ENCODE results near the gene MRGPRX4.
"Not testable (repeated sequence)": the region's sequence is repeated elsewhere in the genome, so short reads cannot be mapped to it uniquely, and the experiment has no call there.

- not testable (repeated sequence) for TF ChIP-seq POLR2A, CTCF (IDR thresholded peaks at IDR 0.05)
These were observed 17.0 kb downstream of the MRGPRX4 start for GRCh38 chr11:18189476-18190245.

All from uterus (tissue), 2 donors.